Measurements from ENCODE around the gene TSPAN19. TPM values are rescaled to one million over a fixed set of nuclear protein-coding genes. Genes with fewer than 3 reads are reported as not detected.
"Not testable (repeated sequence)": the region's sequence is repeated elsewhere in the genome, so short reads cannot be mapped to it uniquely, and the experiment has no call there.

The TSPAN19 gene
- total RNA-seq, 1 experiment from 2014 or later = not detected

DNA sequence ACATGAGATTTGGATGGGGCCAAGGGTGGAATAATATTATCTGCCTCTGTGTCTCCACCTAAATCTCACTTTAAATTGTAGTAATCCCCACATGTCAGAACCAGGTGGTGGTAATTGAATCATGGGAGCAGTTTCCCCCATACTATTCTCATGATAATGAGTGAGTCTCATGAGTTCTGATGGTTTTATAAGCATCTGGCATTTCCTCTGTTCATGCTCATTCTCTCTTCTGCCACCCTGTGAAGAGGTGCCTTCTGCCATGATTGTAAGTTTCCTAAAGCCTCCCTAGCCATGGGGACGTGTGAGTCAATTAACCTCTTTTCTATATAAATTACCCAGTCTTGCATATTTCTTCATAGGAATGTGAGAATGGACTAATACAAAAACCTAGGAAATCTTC is 29.9 kb downstream of the TSPAN19 start:
- Histone ChIP-seq H3K9me2 (ENCODE audit: insufficient read depth) (no peaks in the 10 kb centered on the region; the same call in 1 of the 2 replicates), H2AFZ (no peak overlapping the region), H4K20me1 (ENCODE audit: insufficient read depth) (no peaks in the 10 kb centered on the region), H3K27me3 (ENCODE audit: insufficient read depth, low read depth) (no peaks in the 10 kb centered on the region), H3F3A (ENCODE audit: insufficient read depth, low read depth) (no peaks in the 10 kb centered on the region), H3K4me1 (replicated peaks; ENCODE audit: insufficient read depth) (no peaks in the 10 kb centered on the region), H3K4me3 (no peak overlapping the region), H3K36me3 (ENCODE audit: low read depth) (no peaks in the 10 kb centered on the region), H3K27ac (no peak overlapping the region), H3K4me2 (no peak overlapping the region), H3K9me3 (ENCODE audit: insufficient read depth, low read depth) (no peaks in the 10 kb centered on the region), H3K79me2 (ENCODE audit: low read depth) (no peaks in the 10 kb centered on the region)
- ChIA-PET POLR2A (ENCODE audit: unreplicated experiment) (no interaction called here), CTCF (no interaction called here)
- DNase-seq = no peak
- TF ChIP-seq EZH2 (IDR thresholded peaks at IDR 0.05; ENCODE audit: low read depth) = no peak
- TF ChIP-seq, protein P1, sequence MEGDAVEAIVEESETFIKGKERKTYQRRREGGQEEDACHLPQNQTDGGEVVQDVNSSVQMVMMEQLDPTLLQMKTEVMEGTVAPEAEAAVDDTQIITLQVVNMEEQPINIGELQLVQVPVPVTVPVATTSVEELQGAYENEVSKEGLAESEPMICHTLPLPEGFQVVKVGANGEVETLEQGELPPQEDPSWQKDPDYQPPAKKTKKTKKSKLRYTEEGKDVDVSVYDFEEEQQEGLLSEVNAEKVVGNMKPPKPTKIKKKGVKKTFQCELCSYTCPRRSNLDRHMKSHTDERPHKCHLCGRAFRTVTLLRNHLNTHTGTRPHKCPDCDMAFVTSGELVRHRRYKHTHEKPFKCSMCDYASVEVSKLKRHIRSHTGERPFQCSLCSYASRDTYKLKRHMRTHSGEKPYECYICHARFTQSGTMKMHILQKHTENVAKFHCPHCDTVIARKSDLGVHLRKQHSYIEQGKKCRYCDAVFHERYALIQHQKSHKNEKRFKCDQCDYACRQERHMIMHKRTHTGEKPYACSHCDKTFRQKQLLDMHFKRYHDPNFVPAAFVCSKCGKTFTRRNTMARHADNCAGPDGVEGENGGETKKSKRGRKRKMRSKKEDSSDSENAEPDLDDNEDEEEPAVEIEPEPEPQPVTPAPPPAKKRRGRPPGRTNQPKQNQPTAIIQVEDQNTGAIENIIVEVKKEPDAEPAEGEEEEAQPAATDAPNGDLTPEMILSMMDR (conservative IDR thresholded peaks at IDR 0.05) = no peak
- intact Hi-C loops (cut with micrococcal nuclease; ENCODE audit: unreplicated experiment) = no loop called here
- BruUV-seq (replicated peaks) = no TSS peak

DNA sequence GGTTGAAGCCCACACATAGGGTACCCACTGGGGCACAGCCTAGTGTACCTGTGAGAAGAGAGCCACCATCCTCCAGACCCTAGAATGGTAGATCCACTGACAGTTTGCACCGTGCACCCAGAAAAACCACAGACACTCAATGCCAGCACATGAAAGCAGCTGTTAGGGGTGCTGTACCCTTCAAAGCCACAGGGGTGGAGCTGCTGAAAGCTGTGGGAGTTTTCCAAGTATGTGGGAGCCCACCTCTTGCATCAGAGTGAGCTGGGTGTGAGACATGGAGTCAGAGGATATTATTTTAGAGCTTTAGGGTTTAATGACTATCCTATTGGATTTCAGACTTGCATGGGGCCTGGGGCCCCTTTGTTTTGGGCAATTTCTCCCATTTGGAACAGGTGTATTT is 30.5 kb downstream of the TSPAN19 start:
- intact Hi-C loops (cut with micrococcal nuclease; ENCODE audit: unreplicated experiment) = no loop called here
- no peak for DNase-seq
- H2AFZ ChIP-seq = no peak overlapping the region
- H3K27ac ChIP-seq = no peak overlapping the region
- no peaks in the 10 kb centered on the region for H3K79me2 ChIP-seq (ENCODE audit: low read depth)
- TF ChIP-seq, protein P1 (conservative IDR thresholded peaks at IDR 0.05) = no peak
- TF ChIP-seq EZH2 (IDR thresholded peaks at IDR 0.05; ENCODE audit: low read depth) = no peak
- POLR2A ChIA-PET (ENCODE audit: unreplicated experiment) = no interaction called here
- no peaks in the 10 kb centered on the region for H3K36me3 ChIP-seq (ENCODE audit: low read depth)
- H4K20me1 ChIP-seq (ENCODE audit: insufficient read depth) = no peaks in the 10 kb centered on the region
- BruUV-seq (replicated peaks) = no TSS peak
- CTCF ChIA-PET = no interaction called here
- H3K4me3 ChIP-seq = no peak overlapping the region
- no peaks in the 10 kb centered on the region for H3F3A ChIP-seq (ENCODE audit: insufficient read depth, low read depth)
- no peak overlapping the region for H3K4me2 ChIP-seq
- no peaks in the 10 kb centered on the region; the same call in 1 of the 2 replicates for H3K9me2 ChIP-seq (ENCODE audit: insufficient read depth)
- no peaks in the 10 kb centered on the region for H3K27me3 ChIP-seq (ENCODE audit: insufficient read depth, low read depth)
- no peaks in the 10 kb centered on the region for H3K9me3 ChIP-seq (ENCODE audit: insufficient read depth, low read depth)
- H3K4me1 ChIP-seq (replicated peaks; ENCODE audit: insufficient read depth) = no peaks in the 10 kb centered on the region

DNA sequence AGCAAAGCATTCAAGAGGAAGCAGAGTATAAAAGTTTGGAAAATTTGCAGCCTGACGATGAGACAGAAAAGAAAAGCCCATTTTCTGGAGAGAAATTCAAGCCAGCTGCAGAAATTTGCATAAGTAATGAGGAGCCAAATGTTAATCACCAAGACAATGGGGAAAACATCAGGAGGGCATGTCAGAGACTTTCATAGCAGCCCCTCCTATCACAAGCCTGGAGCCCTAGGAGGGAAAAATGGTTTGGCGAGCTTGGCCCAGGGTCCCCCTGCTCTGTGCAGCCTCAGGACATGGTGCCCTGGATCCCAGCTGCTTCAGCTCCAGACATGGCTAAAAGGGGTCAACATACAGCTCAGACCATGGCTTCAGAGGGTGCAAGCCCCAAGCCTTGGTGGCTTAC is 31.0 kb downstream of the TSPAN19 start:
- H3K4me3 ChIP-seq; BruUV-seq (replicated peaks); H2AFZ ChIP-seq; H3F3A ChIP-seq (ENCODE audit: insufficient read depth, low read depth); H3K27me3 ChIP-seq (ENCODE audit: insufficient read depth, low read depth); H3K4me1 ChIP-seq (replicated peaks; ENCODE audit: insufficient read depth); intact Hi-C loops (cut with micrococcal nuclease; ENCODE audit: unreplicated experiment); H4K20me1 ChIP-seq (ENCODE audit: insufficient read depth); H3K4me2 ChIP-seq; H3K9me3 ChIP-seq (ENCODE audit: insufficient read depth, low read depth); CTCF ChIA-PET; H3K27ac ChIP-seq; H3K9me2 ChIP-seq (ENCODE audit: insufficient read depth); DNase-seq; H3K79me2 ChIP-seq (ENCODE audit: low read depth); POLR2A ChIA-PET (ENCODE audit: unreplicated experiment); H3K36me3 ChIP-seq (ENCODE audit: low read depth): not testable (repeated sequence)

DNA sequence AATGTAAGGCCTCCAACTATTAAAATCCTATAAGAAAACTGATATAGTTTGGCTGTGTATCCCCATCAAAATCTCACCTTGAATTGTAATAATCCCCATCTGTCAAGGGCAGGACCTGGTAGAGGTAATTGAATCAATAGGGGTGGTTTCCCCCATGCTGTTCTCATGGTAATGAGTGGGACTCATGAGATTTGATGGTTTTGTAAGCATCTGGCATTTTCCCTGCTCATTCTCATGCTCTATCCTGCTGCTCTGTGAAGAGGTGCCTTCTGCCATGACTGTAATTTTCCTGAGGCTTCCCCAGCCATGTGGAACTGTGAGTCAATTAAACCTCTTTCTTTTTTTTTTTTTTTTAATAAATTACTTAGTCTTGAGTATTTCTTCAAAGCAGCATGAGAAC is 31.9 kb downstream of the TSPAN19 start:
- H3F3A ChIP-seq (ENCODE audit: insufficient read depth, low read depth) = no peaks in the 10 kb centered on the region
- H3K4me2 ChIP-seq = no peak overlapping the region
- TF ChIP-seq EZH2 (IDR thresholded peaks at IDR 0.05; ENCODE audit: low read depth) = no peak
- TF ChIP-seq, protein P1 (conservative IDR thresholded peaks at IDR 0.05) = no peak
- H3K9me3 ChIP-seq (ENCODE audit: insufficient read depth, low read depth) = no peaks in the 10 kb centered on the region
- CTCF ChIA-PET = no interaction called here
- intact Hi-C loops (cut with micrococcal nuclease; ENCODE audit: unreplicated experiment) = no loop called here
- H3K27ac ChIP-seq = no peak overlapping the region
- no peaks in the 10 kb centered on the region for H3K4me1 ChIP-seq (replicated peaks; ENCODE audit: insufficient read depth)
- no peak for DNase-seq
- H4K20me1 ChIP-seq (ENCODE audit: insufficient read depth) = no peaks in the 10 kb centered on the region
- H3K4me3 ChIP-seq = no peak overlapping the region
- no peaks in the 10 kb centered on the region for H3K79me2 ChIP-seq (ENCODE audit: low read depth)
- H3K27me3 ChIP-seq (ENCODE audit: insufficient read depth, low read depth) = no peaks in the 10 kb centered on the region
- no peaks in the 10 kb centered on the region; the same call in 1 of the 2 replicates for H3K9me2 ChIP-seq (ENCODE audit: insufficient read depth)
- POLR2A ChIA-PET (ENCODE audit: unreplicated experiment) = no interaction called here
- no peak overlapping the region for H2AFZ ChIP-seq
- BruUV-seq (replicated peaks) = no TSS peak
- no peaks in the 10 kb centered on the region for H3K36me3 ChIP-seq (ENCODE audit: low read depth)

All from PC-9 (cell line).